C4-2B (cell line): ENCODE measurements around the gene C16orf86.

ENCODE experiments used
- H3K27ac ChIP-seq: fragments of 450-650 bp; 2 replicates; pipeline ENCODE4 v1.5.1; 2017
- CTCF ChIP-seq: fragments of 450-650 bp; conservative IDR thresholded peaks from 2 replicates; pipeline ENCODE4 v1.5.1; 2017; ENCODE audit warnings: mild to moderate bottlenecking
- ZFX ChIP-seq: fragments of 450-650 bp; IDR thresholded peaks from 2 replicates; pipeline ENCODE4 v1.6.1; 2017

The C16orf86 gene

DNA sequence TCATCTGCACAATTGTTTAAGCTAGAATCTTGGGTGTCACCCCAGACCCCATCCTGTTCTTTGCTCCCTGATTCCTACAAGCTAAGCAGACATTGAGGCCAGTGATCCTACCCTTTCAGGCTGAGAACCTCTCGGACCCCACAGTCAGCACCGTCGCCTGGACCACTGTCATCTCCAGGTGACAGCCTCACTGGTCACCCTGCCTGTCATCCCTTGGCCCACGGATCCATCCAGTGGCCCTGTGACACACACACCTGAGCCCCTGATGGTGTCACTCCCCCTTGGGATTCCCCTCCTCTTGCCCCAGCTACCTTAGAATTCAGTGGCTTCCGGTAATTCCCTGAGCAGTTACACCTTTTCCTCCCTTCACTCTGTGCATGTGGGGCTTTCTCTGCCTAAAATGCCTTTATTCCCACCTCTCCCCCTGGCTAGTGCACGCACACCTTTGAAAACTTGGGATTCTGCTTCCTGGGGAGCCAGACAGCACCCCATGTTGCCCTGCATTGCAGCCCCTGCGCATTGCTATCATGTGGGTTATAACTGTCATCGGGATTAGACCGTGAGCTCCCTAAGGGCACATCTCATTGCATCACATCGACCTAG lies 3.0 kb downstream of the C16orf86 start:
- no peak overlapping the region for H3K27ac ChIP-seq
- TF ChIP-seq CTCF (no peak), ZFX (no peak)

DNA sequence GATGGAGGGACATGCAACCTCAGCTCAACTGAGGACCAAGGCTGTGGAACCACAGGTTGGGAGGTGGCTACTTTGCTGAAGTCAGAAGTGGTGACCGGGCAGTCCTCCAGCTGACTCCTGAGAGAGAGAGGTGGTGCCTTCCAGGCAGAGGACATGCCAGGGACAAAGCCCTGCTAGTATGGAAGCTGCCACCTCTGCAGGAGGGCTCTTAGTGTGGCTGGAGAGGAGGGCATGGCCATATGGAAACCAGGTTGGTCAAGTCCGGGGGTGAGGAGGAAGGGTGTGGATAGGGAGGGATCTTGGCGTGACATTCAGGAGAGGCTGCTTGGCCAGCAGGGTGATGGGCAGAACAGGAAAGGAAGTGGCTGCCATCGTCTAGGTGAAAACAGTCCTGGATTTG lies 5.7 kb downstream of the C16orf86 start:
- peak overlapping the region; percentile 86 for H3K27ac ChIP-seq
- TF ChIP-seq CTCF (no peak), ZFX (no peak)

GRCh38 chr16:67672739-67673662 lies 6.4 kb downstream of the C16orf86 start:
- peak; percentile 86 for TF ChIP-seq CTCF
- TF ChIP-seq ZFX: no peak
- peak overlapping the region; percentile 86 for H3K27ac ChIP-seq

GRCh38 chr16:67673712-67674580 lies 7.3 kb downstream of the C16orf86 start:
- H3K27ac ChIP-seq: peak overlapping the region; percentile 86
- TF ChIP-seq CTCF (no peak), ZFX (no peak)

- TF ChIP-seq ZFX (no peak), CTCF (no peak)
- peak overlapping the region; percentile 86 for H3K27ac ChIP-seq
Observed at GRCh38 chr16:67674851-67675578, 8.4 kb downstream of the C16orf86 start.

GRCh38 chr16:67675579-67675935 lies 8.9 kb downstream of the C16orf86 start:
- H3K27ac ChIP-seq: peak overlapping the region; percentile 86

More at GRCh38 chr16:67675579-67675935, 8.9 kb downstream of the C16orf86 start:
- TF ChIP-seq CTCF (no peak), ZFX (no peak)
